KOPT-K1 (cell line): ENCODE data around the gene CCDC170.

Experiments
- H3K27ac ChIP-seq: fragments of 200-600 bp; sonication (generic); 2 replicates; pipeline ENCODE4 v1.5.1; 2016; ENCODE audit warnings: antibody characterized with exemption, mild to moderate bottlenecking, low read depth, low read length; ENCODE audit not compliant: poor library complexity, severe bottlenecking
- H3K36me3 ChIP-seq: fragments of 200-600 bp; sonication (generic); 2 replicates; pipeline ENCODE4 v1.5.1; 2017; ENCODE audit warnings: antibody characterized with exemption, mild to moderate bottlenecking, low read length, moderate library complexity; ENCODE audit not compliant: insufficient read depth
- H3K9me3 ChIP-seq: fragments of 200-600 bp; sonication (generic); 2 replicates; pipeline ENCODE4 v1.5.1; 2017; ENCODE audit warnings: antibody characterized with exemption, low read length, mild to moderate bottlenecking; ENCODE audit not compliant: insufficient read depth, poor library complexity, severe bottlenecking

CCDC170 gene

DNA sequence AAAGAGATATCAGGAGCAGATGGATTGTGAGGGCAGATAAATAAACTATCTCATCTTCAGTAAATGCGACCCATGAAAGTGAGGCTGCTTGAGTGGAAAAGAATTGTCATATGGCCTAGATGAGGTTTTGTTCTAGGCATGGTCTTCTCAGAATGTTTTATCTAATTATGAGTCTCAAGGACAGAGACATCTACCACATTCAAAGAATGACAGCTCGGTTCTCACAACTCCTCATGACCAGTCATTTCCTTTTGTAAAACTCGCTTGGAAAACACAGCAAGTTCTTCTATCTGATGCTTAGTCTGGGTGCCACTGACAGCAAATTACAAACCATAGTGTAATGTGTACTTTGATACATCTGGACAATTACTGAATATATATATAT lies 140.5 kb downstream of the CCDC170 start:
- Histone ChIP-seq H3K9me3 (no peaks in the 10 kb centered on the region), H3K36me3 (no peaks in the 10 kb centered on the region), H3K27ac (no peak overlapping the region)

DNA sequence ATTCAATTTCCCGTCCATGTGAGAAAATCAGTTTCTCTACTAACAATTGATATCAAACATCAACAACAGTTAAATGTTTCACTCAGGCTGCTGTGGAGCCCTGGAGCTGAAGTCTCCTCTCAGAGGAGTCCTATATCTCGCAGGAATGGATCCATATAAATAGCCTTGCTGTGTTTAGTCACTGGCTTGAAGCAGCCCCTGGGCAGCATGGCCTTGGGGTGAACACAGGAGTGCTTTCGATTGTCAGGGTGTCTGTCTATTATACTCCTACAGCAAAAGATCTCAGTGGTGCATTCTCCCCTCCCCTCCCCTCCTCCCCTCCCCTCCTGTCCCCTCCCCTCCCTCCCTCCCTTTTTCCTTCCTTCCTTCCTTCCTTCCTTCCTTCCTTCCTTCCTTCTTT lies 141.9 kb downstream of the CCDC170 start:
- no peak overlapping the region for H3K27ac ChIP-seq
- H3K36me3 ChIP-seq = no peaks in the 10 kb centered on the region
- H3K9me3 ChIP-seq = no peaks in the 10 kb centered on the region

DNA sequence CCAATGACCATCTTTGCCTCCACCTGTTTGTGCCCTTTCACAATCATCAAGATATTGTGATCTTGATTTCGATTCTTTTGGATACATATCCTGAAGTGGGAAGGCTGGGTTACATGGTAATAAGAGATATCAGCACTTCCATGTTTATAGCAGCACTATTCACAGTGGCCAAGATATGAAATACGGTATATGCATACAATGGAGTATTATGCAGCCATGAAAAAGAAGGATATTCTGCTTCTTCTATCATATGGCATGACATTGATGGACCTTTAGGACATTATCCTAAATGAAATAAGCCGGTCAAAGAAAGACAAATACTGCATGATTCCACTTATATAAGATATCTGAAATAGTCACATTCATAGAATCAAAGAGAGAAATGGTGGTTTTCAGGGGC lies 144.0 kb downstream of the CCDC170 start:
- Histone ChIP-seq H3K9me3 (no peaks in the 10 kb centered on the region), H3K36me3 (no peaks in the 10 kb centered on the region), H3K27ac (no peak overlapping the region)

DNA sequence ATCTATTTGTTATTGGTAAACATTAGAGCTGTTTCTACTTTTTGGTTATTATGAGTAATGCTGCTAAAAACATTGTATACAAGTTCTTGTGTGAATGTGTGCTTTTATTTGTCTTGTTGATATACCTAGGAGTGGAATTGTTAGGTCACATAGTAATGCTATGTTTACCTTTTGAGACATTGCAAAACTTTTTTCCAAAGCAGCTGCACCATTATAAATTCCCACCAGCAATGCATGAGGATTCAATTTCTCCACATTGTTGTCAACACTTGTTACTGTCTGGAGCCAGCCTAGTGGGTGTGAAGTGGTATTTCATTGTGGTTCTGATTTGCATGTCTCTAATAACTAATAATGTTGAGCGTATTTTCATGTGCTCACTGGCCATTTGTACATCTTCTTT lies 145.9 kb downstream of the CCDC170 start:
- H3K27ac ChIP-seq = no peak overlapping the region
- H3K36me3 ChIP-seq = no peaks in the 10 kb centered on the region
- H3K9me3 ChIP-seq = no peaks in the 10 kb centered on the region

DNA sequence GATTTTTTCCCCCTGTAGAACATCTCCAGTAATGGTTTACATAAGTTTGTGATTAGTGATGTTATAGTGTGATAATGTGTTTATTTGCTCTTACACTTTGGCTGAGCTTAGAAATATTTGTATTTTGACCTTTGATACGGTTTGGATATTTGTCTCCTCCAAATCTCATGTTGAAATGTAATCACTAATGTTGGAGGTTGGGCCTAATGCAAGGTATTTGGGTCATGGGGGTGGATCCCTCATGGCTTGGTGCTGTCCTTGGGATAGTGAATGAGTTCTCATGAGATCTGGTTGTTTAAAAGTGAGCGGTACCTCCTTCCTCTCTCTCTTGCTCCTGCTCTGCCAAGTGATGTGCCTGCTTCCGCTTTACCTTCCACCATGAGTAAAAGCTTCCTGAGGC lies 147.2 kb downstream of the CCDC170 start:
- Histone ChIP-seq H3K36me3 (no peaks in the 10 kb centered on the region), H3K27ac (no peak overlapping the region), H3K9me3 (no peaks in the 10 kb centered on the region)

DNA sequence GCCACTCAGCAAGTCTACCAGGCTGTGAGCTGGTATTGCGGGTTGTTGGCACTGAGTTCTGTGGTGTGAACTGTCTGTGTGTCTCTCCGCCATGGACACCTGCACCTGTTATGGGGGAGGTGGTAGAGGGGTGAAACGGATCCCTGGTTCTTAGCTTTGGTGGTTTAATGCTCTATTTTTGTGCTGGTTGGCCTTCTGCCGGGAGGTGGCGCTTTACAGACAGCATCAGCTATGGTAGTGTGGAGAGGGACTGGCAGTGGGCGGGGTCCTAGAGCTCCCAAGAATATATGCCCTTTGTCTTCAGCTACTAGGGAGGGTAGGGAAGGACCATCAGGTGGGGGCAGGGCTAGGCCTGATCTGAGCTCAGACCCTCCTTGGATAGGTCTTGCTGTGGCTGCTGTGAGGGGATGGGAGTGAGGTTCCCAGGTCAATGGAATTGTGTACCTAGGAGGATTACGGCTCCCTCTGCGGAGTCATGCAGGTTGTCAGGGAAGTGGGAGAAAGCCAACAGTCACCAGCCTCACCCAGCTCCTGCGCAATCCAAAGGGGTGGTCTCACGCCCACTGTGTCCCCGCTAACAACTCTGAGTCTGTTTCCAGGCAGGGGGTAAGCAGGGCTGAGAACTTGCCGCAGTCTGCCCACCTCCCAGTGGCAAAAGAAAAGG lies 154.3 kb downstream of the CCDC170 start:
- no peaks in the 10 kb centered on the region for H3K36me3 ChIP-seq
- no peak overlapping the region for H3K27ac ChIP-seq
- no peaks in the 10 kb centered on the region for H3K9me3 ChIP-seq

DNA sequence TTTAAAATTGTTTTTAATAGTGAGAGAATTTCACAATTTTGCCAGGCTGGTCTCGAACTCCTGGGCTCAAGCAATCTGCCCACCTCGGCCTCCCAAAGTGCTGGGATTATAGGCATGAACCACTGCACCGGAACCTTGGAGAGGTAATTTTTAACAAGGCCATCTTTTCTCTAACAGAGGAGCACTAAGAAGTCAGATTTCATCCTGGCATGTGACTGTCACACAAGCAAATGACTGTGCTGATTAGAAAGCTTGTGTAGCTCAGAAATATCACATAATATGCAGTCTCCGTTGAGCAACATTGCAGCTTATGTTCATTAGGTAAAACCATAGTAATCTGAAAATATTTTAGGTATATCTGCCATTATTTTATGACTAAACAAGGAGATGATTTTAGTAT lies 156.0 kb downstream of the CCDC170 start:
- Histone ChIP-seq H3K27ac (no peak overlapping the region), H3K9me3 (peaks cover 4% of the 10 kb centered on the region), H3K36me3 (no peaks in the 10 kb centered on the region)

DNA sequence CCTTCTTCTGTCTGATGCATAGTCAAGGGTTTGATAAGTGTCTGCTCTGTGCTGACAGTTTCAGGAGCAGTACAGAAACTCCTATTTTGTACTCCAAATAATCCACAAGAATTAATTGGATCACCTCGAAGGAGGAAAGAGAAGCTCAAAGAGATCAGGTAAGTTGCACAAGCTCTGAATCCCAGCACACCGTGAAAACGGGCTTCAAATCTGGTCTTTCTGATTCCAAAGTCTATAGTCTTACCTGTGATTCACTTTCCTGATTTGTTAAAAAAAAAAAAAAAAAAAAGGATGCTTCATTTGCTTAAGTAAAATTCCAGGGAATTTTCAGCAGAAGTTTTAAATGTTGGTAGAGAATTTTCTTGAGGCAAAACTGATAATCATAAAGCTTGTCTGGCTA lies 157.8 kb downstream of the CCDC170 start:
- peaks cover 10% of the 10 kb centered on the region for H3K9me3 ChIP-seq
- no peak overlapping the region for H3K27ac ChIP-seq
- no peaks in the 10 kb centered on the region for H3K36me3 ChIP-seq

DNA sequence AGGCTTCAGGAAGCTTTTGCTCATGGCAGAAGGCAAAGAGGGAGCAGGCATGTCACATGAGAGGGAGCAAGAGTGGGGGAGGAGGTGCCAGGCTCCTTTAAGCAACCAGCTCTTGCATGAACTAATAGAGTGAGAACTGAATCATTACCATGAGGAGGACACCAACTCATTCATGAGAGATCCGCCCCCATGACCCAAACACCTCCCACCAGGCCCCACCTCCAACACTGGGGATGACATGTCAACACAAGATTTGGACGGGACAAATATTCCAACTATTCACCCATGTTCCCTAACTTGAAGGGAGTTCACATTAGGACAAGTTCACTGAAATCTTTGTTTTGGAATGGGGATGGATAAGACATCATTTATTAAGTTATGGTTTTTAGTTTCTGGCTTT lies 158.5 kb downstream of the CCDC170 start:
- Histone ChIP-seq H3K9me3 (peaks cover 10% of the 10 kb centered on the region), H3K27ac (no peak overlapping the region), H3K36me3 (no peaks in the 10 kb centered on the region)

DNA sequence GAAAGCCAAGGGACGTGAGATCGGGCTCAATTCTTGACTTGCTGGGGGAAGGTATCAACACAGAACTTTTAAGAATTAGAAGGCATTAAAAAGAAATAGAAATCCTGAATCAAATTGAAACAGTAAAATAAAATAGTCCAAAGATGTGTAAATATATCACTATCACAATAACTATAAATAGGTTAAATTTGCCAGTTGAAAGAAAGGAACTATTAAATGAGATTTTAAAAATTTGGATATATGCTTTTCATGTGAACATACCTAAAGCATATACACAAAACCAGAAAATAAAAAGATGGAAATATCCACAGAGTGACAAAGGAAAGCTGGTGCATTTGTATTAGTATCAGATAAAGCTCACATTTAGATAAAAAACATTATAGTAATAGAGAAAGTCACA lies 161.3 kb downstream of the CCDC170 start:
- Histone ChIP-seq H3K36me3 (no peaks in the 10 kb centered on the region), H3K9me3 (peaks cover 10% of the 10 kb centered on the region), H3K27ac (no peak overlapping the region)

DNA sequence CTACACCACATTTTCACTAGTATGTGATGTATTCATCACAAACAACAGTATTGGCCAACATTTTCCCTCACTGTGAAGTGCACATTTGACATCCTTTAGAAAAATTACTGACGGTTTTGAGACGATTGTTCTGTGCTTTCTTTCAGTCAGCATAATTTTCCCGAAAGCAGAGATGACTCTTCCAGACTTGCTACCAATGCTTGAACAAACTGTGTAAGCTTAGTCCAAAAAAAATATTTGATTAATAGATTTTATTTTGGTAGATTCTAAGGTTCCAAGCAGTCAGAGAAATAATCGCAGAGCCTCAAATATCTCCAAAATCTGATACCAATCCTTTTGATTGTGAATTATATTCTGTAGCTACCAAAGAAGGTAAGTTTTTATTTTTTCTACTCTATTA lies 162.6 kb downstream of the CCDC170 start:
- Histone ChIP-seq H3K27ac (no peak overlapping the region), H3K9me3 (peaks cover 10% of the 10 kb centered on the region), H3K36me3 (no peaks in the 10 kb centered on the region)

DNA sequence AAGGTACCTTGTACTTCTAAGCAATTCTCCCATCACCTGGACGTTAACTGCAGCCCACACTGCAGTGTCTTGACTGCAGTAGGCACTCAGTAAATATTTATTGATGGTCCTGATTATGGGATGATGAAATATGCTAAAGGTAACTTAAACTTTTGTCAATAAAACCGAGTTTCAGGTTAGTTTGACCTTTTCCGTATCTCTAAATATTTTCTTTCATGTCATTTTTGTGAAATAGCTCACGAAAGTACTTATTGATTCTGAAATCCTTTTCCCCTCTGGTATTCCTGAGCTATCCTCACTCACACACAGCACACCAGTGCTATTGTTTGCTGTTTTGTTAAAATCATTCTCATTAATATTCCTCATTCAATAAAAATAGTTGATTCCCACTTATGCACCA lies 164.3 kb downstream of the CCDC170 start:
- Histone ChIP-seq H3K27ac (no peak overlapping the region), H3K36me3 (no peaks in the 10 kb centered on the region), H3K9me3 (peaks cover 10% of the 10 kb centered on the region)

DNA sequence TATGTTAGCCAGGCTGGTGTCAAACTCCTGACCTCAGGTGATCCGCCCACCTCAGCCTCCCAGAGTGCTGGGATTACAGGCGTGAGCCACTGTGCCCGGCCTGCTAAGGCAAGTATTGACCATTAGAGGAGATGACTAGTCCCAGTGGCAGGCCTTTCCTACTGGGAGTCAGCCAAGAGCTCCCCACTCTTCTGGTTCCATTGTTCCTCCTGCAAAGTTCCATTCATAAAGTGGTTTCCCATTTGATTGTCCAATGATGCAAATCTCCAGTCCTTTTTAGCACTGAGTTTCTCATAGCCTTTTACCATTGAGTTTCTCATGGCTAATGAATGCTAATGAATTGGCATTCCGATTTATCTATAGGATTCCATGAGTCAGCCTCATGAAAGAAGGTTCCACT lies 165.4 kb downstream of the CCDC170 start:
- Histone ChIP-seq H3K9me3 (peaks cover 10% of the 10 kb centered on the region), H3K27ac (no peak overlapping the region), H3K36me3 (no peaks in the 10 kb centered on the region)

DNA sequence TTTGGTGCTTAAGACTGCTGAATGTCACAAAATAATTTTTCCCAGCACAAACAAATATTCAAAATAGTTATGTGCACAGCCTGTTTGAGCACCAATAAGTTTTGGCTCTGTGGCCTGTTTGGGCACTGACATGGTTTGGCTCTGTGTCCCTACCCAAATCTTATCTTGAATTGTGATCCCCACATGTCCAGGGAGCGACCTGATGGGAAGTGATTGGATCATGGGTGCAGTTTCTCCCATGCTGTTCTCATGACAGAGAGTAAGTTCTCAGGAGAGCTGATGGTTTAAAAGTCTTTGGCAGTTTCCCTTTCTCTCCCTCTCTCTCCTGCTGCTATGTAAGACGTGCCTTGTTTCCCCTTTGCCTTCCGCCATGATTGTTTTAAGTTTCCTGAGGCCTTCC lies 167.7 kb downstream of the CCDC170 start:
- no peak overlapping the region for H3K27ac ChIP-seq
- no peaks in the 10 kb centered on the region for H3K36me3 ChIP-seq
- H3K9me3 ChIP-seq = no peaks in the 10 kb centered on the region

DNA sequence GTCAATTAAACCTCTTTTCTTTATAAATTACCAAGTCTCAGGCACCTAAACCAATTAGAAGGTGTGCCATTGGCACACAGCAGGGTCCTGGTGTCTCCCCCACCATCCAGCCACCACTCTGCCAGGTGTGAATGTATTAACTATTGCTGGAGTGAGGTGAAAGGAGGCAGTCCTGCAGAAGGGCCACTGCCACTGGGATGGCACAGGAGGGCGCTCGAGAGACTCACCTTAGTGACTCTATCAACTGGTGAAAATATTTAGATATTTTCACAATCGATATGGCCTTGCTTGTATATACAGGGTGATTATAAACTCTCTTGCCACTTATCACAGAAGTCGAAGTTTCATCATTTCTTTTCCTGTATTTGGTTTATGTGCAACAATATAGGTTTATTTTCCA lies 168.1 kb downstream of the CCDC170 start:
- Histone ChIP-seq H3K36me3 (no peaks in the 10 kb centered on the region), H3K27ac (no peak overlapping the region), H3K9me3 (no peaks in the 10 kb centered on the region)

DNA sequence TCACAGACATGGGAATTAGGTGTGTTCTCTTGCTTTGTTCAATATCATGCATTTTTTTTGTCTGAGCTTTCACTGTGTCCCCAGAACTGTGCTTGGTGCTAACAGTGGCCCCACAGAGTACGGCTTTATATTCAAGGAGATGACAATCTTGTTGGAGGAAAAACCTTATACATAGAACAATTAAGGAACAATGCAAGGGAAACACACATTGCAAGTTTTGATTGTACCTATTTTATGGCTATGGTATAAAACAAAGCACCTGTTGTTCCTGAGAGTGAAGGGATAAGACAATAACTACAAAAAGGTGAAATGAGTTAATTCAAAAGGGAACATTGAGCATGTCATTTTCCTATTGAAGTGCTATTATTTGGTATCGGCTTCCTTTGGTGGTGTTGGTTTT lies 169.7 kb downstream of the CCDC170 start:
- Histone ChIP-seq H3K27ac (no peak overlapping the region), H3K36me3 (no peaks in the 10 kb centered on the region)

More for the DNA sequence above, 169.7 kb downstream of the CCDC170 start:
- H3K9me3 ChIP-seq = no peaks in the 10 kb centered on the region
